Stimulated activated memory B cell treated with anti-CD40 and anti-IgM and Interleukin-4, amounts not matched to agents 10 μg/mL and 1 μg/mL and 100 μg/mL, for 72 hours (primary cell): ENCODE data around the gene CFAP46.

Experiments used
- ATAC-seq: fragments of 150-1000 bp; cut with Tn5 transposase; 2 replicates; pipeline ENCODE4 v1.10.0; 2021
- H3K27ac Mint-ChIP-seq: one replicate; pipeline ENCODE4 v1.8.0; 2022; ENCODE audit warnings: mild to moderate bottlenecking, mixed read lengths
- H3K27me3 Mint-ChIP-seq: one replicate; pipeline ENCODE4 v1.8.0; 2022; ENCODE audit warnings: mixed read lengths
- H3K36me3 Mint-ChIP-seq: one replicate; pipeline ENCODE4 v1.8.0; 2022; ENCODE audit warnings: mixed read lengths
- H3K4me1 Mint-ChIP-seq: one replicate; pipeline ENCODE4 v1.8.0; 2022; ENCODE audit warnings: mixed read lengths
- H3K4me3 Mint-ChIP-seq: one replicate; pipeline ENCODE4 v1.8.0; 2022; ENCODE audit warnings: mild to moderate bottlenecking, moderate library complexity, mixed read lengths
- H3K9me3 Mint-ChIP-seq: one replicate; pipeline ENCODE4 v1.8.0; 2022; ENCODE audit warnings: mixed read lengths

CFAP46 gene

DNA sequence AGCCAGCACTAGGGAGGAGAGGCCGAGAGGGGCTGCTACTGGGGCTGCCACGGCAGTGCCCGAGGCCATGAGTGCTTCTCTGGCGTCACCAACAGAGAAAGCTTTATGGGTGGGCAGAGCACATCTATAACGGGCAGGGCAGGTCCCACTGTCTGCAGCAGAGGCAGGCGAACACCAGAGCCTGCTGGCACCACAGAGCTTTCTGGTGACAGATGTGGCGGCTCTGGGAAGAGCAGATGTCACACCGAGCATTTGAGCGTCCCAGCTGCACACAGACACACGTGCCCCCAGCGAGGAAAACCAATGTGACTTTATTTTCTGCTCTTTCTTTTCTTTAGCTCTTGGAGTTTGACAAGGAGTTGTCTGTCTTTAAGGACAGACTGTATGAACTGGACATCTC lies 176.9 kb downstream of the CFAP46 start:
- no peaks in the 10 kb centered on the region for H3K9me3 Mint-ChIP-seq
- H3K4me3 Mint-ChIP-seq = no peak overlapping the region
- ATAC-seq = no peak
- no peak overlapping the region for H3K27ac Mint-ChIP-seq
- H3K27me3 Mint-ChIP-seq = no peaks in the 10 kb centered on the region
- peaks cover 8% of the 10 kb centered on the region for H3K4me1 Mint-ChIP-seq
- peaks cover 74% of the 10 kb centered on the region for H3K36me3 Mint-ChIP-seq

DNA sequence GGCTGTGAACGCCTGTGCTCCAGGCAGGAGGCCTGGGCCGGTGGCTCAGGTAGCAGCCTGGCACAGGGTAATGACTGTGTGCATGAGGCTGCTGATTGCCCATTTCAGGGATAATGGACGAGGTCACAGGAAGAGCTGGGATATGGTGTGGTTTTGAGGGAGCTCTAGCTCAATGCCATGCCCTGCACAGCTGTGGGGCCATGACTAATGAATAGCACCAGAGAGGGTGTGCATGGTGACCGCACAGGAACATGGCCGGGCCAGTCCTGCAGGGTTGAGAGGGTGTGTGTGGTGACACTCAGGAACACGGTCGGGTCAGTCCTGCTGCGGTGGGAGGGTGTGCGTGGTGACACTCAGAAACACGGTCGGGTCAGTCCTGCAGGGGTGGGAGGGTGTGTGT lies 178.3 kb downstream of the CFAP46 start:
- Mint-ChIP-seq H3K27me3 (no peaks in the 10 kb centered on the region), H3K4me1 (peaks cover 8% of the 10 kb centered on the region), H3K4me3 (no peak overlapping the region), H3K27ac (no peak overlapping the region), H3K9me3 (no peaks in the 10 kb centered on the region), H3K36me3 (peaks cover 75% of the 10 kb centered on the region)
- no peak for ATAC-seq

- no peak overlapping the region for H3K4me3 Mint-ChIP-seq
- ATAC-seq = no peak
- no peaks in the 10 kb centered on the region for H3K27me3 Mint-ChIP-seq
- H3K9me3 Mint-ChIP-seq = no peaks in the 10 kb centered on the region
- peaks cover 69% of the 10 kb centered on the region for H3K36me3 Mint-ChIP-seq
- H3K27ac Mint-ChIP-seq = no peak overlapping the region
- peaks cover 8% of the 10 kb centered on the region for H3K4me1 Mint-ChIP-seq
Observed at GRCh38 chr10:132763545-132763944, 178.8 kb downstream of the CFAP46 start.

DNA sequence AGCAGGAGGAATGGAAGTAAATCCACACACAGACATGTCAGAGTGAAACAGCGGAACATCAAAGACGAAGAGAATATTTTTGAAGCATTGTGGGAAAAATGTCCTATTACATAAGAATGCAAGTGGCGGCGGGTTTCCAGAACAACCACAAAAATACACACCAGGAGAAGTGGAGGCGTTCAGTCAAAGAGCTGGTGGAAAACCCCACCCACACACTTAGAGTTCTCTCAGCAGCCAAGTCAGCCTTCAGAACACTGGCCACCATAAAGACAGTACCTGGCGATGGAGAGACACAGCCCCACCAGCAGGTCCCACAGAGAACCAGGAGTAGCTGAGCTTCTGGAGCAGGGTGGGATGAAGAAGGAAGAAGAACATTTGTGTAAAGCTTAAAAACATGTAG lies 180.1 kb downstream of the CFAP46 start:
- Mint-ChIP-seq H3K27me3 (no peaks in the 10 kb centered on the region), H3K36me3 (peaks cover 59% of the 10 kb centered on the region), H3K27ac (no peak overlapping the region), H3K4me3 (no peak overlapping the region), H3K4me1 (peaks cover 8% of the 10 kb centered on the region), H3K9me3 (no peaks in the 10 kb centered on the region)
- no peak for ATAC-seq

DNA sequence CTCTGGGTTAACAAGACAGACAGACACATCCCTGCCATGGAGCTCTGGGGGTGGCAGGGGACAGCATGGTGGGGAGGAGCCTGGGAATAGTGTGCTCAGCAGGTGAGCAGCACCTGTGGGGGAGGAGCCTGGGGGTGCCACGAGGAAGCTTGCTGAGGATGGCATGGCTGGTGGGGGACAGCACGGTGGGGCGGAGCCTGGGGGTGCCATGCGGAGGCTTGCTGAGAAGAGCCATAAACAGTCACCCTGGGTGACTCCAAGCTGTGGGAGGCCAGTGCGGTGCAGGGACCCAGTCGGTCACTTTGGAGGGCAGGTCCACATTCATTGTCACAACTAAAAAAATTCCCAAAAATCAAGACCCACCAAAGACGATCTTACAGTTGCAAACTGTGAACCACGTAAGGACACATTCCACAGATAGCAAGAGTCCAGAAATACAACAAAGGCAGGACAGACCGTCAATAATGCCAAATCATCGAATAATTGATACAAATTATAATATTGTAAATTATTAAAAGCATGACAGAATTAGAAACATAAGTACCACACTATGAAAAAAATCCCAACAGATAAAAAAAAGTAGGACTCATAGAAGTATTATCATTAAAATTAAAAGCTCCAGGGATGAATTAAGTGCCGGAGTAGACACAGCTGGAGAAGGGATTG lies 180.8 kb downstream of the CFAP46 start:
- H3K27ac Mint-ChIP-seq = no peak overlapping the region
- no peaks in the 10 kb centered on the region for H3K9me3 Mint-ChIP-seq
- H3K27me3 Mint-ChIP-seq = no peaks in the 10 kb centered on the region
- ATAC-seq = no peak
- H3K36me3 Mint-ChIP-seq = peaks cover 61% of the 10 kb centered on the region
- H3K4me3 Mint-ChIP-seq = no peak overlapping the region
- H3K4me1 Mint-ChIP-seq = peaks cover 8% of the 10 kb centered on the region

GRCh38 chr10:132758865-132759264 lies 183.5 kb downstream of the CFAP46 start:
- peaks cover 7% of the 10 kb centered on the region for H3K9me3 Mint-ChIP-seq
- H3K4me3 Mint-ChIP-seq = no peak overlapping the region
- ATAC-seq = no peak
- H3K27ac Mint-ChIP-seq = no peak overlapping the region
- no peaks in the 10 kb centered on the region for H3K27me3 Mint-ChIP-seq
- peaks cover 64% of the 10 kb centered on the region for H3K36me3 Mint-ChIP-seq
- H3K4me1 Mint-ChIP-seq = peaks cover 8% of the 10 kb centered on the region
